D341Med (cell line): ENCODE data around the gene RPS19.

Experiments used
- DNase-seq: peaks from one replicate; pipeline ENCODE4 v3.0.0; 2012; ENCODE audit warnings: low spot score

RPS19 gene

DNA sequence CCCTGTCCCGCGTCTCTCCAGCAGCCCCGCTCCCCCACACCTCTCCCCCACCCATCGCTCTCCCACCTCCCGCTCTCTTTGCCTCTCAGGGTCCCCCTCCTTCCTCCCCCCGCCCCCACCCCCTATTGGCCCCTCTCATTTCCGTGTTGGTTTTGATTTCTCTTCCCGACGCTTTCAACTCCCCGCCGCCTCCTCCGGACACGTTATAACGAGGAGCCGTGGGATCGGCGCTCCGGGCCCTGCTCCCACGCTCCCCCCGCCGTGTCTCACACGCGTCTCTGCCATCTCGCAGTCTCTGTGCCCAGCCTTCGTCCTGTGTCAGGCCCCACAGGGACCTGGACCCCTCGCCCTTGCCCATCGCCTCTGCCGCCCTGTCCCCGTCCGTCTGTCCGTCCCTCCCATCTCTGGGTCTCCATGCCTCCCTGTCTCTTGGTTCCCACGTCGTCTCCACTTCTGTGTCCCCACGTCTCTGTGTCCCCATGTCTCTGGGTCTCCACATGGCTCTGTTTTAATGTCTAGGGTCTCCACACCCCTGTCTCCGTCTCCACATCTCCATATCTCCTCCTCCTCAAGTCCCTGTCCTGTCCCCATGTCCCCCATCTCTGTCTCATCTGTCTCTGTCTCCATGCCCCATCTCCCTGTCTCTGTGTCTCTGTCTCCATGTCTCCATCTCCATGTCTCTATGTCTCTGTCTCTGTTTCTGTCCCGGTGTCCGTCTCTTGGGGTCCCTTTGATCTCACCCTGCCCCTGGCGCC lies 55.1 kb downstream of the RPS19 start:
- DNase-seq: no peak

DNA sequence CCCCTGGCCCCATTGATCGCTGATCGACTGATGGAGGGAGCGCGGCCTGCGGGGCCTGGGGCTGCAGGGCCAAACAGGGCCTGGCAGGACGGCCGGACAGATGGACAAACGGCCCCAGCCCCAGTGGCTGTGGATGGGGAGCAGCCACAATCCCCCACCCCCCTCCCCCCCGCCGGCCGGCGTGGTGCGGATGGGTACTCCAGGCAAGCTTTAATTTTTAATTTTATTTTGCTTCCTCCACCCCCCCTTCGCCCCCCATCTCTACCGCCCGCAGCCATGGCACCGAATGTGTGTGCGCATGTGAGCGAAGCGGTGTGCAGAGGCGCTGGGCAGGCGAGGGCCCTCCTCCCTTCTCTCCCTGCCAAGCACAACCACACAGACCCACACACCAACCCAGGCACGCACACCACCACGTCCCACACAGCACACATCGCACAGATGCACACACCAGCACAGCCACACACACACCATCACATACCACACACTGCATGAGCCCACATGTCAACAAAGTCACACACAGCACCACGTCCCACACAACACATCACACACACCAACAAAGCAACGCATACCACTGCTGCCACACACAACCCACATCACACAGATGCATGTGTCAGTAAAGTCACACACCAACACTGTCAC lies 55.8 kb downstream of the RPS19 start:
- DNase-seq: no peak

DNA sequence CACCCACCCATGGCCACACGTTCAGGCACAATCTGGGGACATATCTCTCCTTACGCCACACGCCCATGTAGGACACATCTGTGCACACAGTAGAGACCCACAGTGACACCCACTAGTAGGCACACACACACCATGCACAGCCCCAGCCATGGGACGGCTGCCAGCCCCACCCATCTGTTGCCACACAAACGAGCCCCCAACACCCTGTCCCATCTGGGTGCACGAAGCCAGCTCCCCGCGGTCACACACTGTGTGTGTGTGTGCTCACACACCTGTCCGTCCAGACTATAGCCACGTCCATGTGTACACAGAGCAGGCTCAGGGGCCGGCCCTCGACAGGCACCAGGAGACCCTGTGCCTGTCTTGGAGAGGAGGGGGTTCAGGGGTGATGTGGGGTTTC lies 57.6 kb downstream of the RPS19 start:
- DNase-seq: no peak

DNA sequence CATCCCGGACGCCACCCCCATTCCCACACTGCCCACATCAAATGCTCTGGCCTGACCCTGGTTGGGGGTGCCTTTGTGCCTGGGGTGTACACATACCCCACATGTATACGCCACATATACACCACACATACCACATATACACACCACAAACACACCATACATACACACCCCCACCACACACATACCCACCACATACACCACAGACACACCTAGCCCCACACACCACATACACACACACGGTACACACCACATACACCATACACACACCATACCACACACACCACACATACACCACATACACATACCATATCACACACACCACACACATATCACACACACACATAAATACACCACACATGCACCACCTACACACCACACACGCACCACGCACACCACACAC lies 58.0 kb downstream of the RPS19 start:
- DNase-seq: no peak

DNA sequence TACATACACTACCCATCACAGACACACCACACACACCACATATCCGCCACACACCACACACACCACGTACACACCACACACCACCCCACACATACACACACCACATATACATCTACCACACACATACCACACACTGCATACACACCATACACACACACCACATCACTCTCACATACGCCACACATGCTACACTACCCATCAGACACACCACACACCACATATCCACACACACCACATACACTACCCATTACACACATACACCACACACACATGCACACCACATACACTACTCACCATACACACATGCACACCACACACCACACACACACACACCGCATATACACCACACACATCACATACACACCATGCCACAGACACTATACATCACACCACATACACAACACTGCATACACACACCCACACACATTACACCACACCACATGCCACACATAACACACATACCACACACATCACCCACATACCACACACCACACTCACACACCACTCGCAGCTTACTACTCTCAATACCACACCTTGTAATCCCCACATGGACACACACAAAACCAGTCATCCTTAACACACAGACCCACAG lies 58.7 kb downstream of the RPS19 start:
- no peak for DNase-seq

DNA sequence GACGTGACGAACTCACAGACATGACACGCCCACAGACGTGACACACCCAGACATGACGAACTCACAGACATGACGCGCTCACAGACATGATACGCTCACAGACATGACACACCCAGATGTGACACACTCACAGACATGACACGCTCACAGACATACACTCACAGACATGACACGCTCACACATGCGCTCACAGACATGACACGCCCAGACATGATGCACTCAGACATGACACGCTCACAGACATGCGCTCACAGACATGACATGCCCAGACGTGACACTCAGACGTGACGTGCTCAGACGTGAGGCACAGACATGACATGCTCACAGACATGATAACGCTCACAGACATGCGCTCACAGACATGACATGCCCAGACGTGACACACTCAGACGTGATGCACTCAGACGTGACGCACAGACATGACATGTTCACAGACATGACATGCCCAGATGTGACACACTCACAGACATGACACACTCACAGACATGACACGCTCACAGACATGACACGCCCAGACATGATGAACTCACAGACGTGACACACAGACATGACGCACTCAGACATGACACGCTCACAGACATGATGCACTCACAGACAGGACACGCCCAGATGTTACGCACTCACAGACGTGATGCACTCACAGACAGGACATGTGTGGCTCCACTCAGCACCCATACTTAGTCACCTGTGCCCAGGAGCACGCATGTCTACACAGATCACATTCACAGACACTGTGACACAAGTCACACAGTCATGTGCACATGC lies 60.1 kb downstream of the RPS19 start:
- no peak for DNase-seq

DNA sequence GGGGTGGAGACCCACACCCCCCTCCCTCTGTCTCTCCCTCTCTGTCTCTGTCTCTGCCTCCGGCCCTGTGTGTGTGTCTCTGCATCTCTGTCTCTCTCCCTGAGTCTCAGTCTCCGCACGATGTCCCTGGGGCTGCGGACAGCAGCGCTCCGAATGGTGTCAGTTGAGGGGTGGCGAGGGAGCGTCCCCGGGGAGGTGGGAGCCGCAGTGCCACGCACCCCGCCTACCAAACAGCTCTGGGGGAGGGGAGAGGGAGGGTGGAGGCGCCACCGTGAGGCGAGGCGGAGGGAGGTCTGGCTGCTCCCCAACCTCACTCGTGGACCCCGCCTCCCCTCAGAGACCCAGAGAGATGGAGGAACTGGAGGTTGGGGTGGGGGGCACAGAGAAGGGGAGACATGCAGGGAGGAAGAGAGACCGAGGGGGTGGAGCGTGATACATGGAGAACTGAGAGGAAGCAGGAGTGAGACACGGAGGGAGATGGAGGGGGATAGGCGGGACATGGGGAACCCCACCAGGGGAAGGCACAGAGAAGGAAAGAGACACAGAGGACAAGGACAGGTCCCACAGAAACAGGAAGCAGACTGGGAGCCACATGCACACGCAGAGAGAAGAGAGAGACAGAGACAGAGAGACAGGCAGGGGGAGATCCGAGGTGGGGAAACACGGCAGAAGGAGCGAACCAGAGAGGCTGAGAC lies 61.0 kb downstream of the RPS19 start:
- DNase-seq: no peak

DNA sequence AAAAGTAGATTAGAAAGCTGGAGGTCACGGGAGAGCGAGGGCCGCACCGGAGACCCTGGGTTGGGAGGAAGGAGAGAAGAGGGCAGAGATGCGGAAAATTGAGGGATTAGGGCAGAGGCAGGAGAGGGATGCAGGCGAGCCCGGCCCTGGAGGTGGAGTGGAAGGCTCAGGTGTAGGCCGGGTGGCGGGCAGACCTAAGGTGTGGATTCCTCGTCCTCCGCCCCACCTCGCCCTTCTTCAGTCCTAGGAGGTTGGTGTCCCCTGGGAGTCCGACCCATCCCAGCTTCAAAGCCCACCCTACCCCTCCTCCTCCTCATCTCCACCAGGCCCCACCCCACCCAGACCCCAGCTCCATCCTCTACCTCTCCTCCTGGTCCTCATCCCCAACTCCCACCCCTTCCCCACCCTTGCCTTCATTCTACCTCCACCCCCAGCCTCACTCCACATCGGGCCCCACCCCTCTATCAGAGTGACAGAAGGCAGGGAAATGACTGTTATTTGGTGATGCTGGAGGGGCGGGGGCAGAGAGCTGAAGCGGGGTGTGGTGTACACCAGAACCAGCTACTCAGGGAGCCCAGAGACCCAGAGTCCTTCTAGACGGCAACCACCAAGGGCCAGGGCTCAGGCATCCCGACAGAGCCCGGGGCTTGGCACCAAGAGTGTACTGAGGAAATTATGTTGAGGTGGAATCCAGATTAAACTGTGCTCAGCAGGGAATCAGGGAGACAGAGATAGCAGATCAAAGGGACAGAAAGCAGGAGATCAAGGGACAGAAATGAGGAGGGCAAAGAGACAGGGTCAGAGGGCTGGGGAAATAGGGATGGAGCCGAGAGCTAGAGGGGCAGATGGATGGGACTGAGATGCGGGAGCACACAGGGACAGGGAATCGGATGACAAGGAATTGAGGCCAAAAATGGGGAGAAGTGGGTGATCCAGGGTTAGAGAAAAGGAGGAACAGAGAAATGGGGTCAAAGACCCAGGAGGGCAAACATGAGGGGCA lies 61.8 kb downstream of the RPS19 start:
- DNase-seq: no peak
